Adrenal gland (tissue), 12 donors: ENCODE results near the gene RNF220. TPM values are rescaled to one million over a fixed set of nuclear protein-coding genes. Genes with fewer than 3 reads are reported as not detected.

ENCODE experiments used
- DNase-seq, 7 donors: peaks; one replicate each; pipeline ENCODE4 v3.0.0-alpha.2; 2019 to 2020
- H3K27ac ChIP-seq, 5 donors: fragments of 200-600 bp; sonication (generic) in 4 of 5; 1 replicate in 3 of 5; 2 replicates in 2 of 5; pipeline versions ENCODE4 v1.5.1 to v1.8.0; 2016 to 2020; ENCODE audit warnings: mild to moderate bottlenecking in 1 of 5
- H3K27me3 ChIP-seq: fragments of 200-600 bp; 2 replicates; pipeline ENCODE4 v1.8.0; 2021
- H3K36me3 ChIP-seq, 2 donors: fragments of 200-600 bp; replicated peaks in 1 of 2; 1 replicate in 1 of 2; 2 replicates in 1 of 2; pipeline versions ENCODE4 v1.5.1 to v1.8.0; 2018 to 2022
- H3K4me1 ChIP-seq, 2 donors: fragments of 200-600 bp; replicated peaks in 1 of 2; 1 replicate in 1 of 2; 2 replicates in 1 of 2; pipeline versions ENCODE4 v1.5.1 to v1.8.0; 2018 to 2021
- H3K4me3 ChIP-seq, 4 donors: fragments of 200-600 bp; sonication (generic) in 3 of 4; one replicate each; pipeline ENCODE4 v1.5.1; 2016 to 2018
- H3K9me3 ChIP-seq, 3 donors: fragments of 200-600 bp; sonication (generic) in 1 of 3; replicated peaks in 1 of 3; 1 replicate in 2 of 3; 2 replicates in 1 of 3; pipeline versions ENCODE4 v1.5.1 to v1.8.0; 2016 to 2021
- POLR2A ChIP-seq, 2 donors: fragments of 450-650 bp; IDR thresholded peaks; one replicate each; pipeline ENCODE4 v1.6.1; 2017; ENCODE audit warnings: antibody characterized with exemption in 2 of 2, mild to moderate bottlenecking in 2 of 2, moderate library complexity in 1 of 2
- WGBS, 4 donors: extraction: QIAGEN DNeasy Blood & Tissue Kit in 2 of 4; methylation state at CpG; one replicate each; pipeline versions ENCODE4 v1.1.5 to v1.1.7; 2013 to 2017; 5-methylcytosine and 5-hydroxymethylcytosine counted together
- intact Hi-C, 2 donors: fragments of 100-400 bp; cut with DNase I; formaldehyde crosslinking; loops; one replicate each; pipeline versions ENCODE4 v1.14.1 to v1.15.0; 2022 to 2023
- polyA plus RNA-seq, 3 donors: library from polyadenylated mRNA; stranded (reverse); fragments of 200-250 nt in 2 of 3; fragments of 350-450 nt in 1 of 3; fragmentation: Illumina TruSeq in 1 of 3; extraction: RNeasy Lipid Tissue Mini Kit (QIAGEN cat#74804) in 1 of 3; gene quantifications; one replicate each; pipeline ENCODE4 v1.2.3, GENCODE V29; 2013 to 2014
- total RNA-seq, 9 donors: library from RNA; depleted of rRNA in 4 of 9; stranded (reverse); fragments of >200 nt in 4 of 9; fragments of 120-200 nt in 1 of 9; fragmentation: NEBNext Ultra II Directional in 1 of 9; extraction: Animal tissue kit (Norgen Biotek cat#: 25700) in 1 of 9; gene quantifications; one replicate each; pipeline versions ENCODE4 v1.1.0 to v1.2.4, GENCODE V29; 2013 to 2023
- TF ChIP-seq, protein P1 (sequence below), 6 experiments: fragments of 450-650 bp in 4 of 6; fragments of 200-600 bp in 2 of 6; sonication (generic) in 1 of 6; IDR thresholded peaks; 1 replicate in 5 of 6; 2 replicates in 1 of 6; pipeline versions ENCODE4 v1.5.1 to v1.8.0; 2016 to 2021; ENCODE audit warnings: antibody characterized with exemption in 6 of 6, mild to moderate bottlenecking in 2 of 6, moderate library complexity in 1 of 6
- donor health status: healthy with polysubstance abuse.
- donor health status: Bipolar disorder and iron deficiency.
- donor health status: DM: yes; HTN: yes; CAD: no.
- donor health status: DM: no; HTN: no; CAD: no.
- donor health status: DM: no; HTN: no; CAD: no.
- donor health status: DM: yes; HTN: yes; CAD: no.

RNF220 gene
- total and polyA plus RNA-seq, 12 donors: 36.3 to 150 (median 66.5) TPM

DNA sequence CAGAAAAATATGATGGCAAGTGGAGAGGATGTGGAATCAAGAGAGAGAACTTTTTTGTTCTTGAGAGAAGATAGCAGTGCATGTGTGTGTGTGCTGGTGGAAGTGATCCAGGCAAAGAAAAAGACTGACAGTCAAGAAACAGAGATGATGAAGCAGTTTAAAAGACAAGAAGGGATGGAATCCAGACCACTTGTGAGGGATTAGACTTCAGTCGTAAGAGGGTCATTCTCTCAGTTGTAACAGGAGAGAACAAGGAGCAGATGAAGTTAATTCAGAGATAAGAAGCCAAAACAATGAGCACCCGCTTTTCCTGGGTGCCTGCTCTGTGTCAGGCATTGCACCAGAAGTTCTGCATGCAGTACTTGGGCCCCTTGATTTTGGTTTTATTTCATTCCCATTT is 76.6 kb downstream of the RNF220 start:
- intact Hi-C loops: no loop called here
- 59 to 76% (median 63%) methylated on average over 2 of the region's 2 CpGs for WGBS, 4 donors
- H3K9me3 ChIP-seq: no peaks in the 10 kb centered on the region
- DNase-seq: no peak
- H3K4me3 ChIP-seq: no peak overlapping the region
- H3K27me3 ChIP-seq: peaks cover 6% of the 10 kb centered on the region
- no peak overlapping the region for H3K27ac ChIP-seq
- no peaks in the 10 kb centered on the region for H3K36me3 ChIP-seq
- TF ChIP-seq POLR2A (IDR thresholded peaks at IDR 0.05): no peak
- TF ChIP-seq, protein P1, sequence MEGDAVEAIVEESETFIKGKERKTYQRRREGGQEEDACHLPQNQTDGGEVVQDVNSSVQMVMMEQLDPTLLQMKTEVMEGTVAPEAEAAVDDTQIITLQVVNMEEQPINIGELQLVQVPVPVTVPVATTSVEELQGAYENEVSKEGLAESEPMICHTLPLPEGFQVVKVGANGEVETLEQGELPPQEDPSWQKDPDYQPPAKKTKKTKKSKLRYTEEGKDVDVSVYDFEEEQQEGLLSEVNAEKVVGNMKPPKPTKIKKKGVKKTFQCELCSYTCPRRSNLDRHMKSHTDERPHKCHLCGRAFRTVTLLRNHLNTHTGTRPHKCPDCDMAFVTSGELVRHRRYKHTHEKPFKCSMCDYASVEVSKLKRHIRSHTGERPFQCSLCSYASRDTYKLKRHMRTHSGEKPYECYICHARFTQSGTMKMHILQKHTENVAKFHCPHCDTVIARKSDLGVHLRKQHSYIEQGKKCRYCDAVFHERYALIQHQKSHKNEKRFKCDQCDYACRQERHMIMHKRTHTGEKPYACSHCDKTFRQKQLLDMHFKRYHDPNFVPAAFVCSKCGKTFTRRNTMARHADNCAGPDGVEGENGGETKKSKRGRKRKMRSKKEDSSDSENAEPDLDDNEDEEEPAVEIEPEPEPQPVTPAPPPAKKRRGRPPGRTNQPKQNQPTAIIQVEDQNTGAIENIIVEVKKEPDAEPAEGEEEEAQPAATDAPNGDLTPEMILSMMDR (IDR thresholded peaks at IDR 0.05): no peak
- peaks cover 0 to 11% of the 10 kb centered on the region in 2 donors for H3K4me1 ChIP-seq

DNA sequence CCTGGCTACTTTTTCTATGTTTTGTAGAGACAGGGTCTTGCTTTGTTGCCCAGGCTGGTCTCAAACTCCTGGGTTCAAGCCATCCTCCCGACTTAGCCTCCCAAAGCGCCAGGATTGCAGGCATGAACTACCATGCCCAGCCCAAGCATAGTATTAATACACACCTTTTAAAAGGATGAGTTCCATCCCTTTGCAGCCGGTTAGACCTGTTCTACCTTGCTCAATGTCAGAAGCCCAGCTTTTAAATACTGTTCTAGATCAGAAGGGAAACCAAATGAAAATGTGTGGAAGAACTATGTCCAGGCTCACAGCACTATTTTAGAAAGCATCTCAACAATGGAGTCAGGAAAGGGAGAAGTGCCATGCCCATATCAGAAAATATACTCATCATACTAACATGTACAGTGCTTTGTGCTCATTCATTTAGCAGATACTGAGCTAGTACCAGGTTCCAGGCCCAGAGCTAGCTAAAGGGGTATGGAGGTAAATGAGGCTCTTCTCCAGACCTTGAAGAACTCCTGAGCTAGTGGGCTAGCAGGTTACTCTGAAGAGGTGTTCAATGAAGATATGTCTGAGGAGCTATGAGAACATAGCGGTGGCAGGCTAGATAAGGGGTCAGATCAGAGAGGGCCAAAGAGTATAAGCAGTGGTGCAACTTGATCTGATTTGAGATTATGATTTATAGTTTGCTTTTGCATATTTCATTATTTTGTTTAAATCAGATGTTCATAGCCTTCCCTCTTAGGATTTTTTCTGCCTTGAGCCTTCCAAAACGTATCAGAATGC is 78.2 kb downstream of the RNF220 start:
- TF ChIP-seq, protein P1 (IDR thresholded peaks at IDR 0.05): no peak
- TF ChIP-seq POLR2A (IDR thresholded peaks at IDR 0.05): no peak
- Histone ChIP-seq H3K4me1 (peaks cover 0 to 11% of the 10 kb centered on the region in 2 donors), H3K9me3 (no peaks in the 10 kb centered on the region), H3K36me3 (no peaks in the 10 kb centered on the region), H3K4me3 (no peak overlapping the region), H3K27me3 (peaks cover 6% of the 10 kb centered on the region), H3K27ac (no peak overlapping the region)
- WGBS, 4 donors: 86 to 92% (median 91%) methylated on average over 5 of the region's 5 CpGs
- DNase-seq: no peak
- intact Hi-C loops: no loop called here

DNA sequence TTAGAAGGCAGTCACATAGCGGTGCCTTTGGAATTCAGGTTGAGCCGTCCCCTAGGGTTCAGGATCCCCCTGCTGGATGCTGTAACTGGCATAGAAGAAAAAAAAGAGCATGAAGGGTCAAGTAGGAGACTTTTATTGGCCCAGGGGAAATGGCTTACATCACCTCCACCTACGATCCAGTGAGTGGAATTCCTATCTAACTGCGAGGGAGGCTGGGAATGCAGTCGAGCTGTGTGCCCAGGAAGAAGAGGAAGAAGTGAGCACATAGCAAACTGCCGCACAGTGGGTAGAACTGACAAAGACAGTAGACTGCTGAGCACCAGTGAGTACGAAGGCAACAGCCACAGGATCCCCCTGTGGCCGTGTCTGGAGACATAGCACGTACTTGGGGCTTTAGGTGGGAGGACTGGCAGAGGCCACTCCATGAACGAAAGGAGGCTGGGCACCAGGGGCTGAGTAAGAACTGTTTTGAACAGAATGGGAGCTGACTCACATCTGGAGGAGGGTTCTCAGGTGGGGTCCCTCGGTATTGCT is 79.2 kb downstream of the RNF220 start:
- peaks cover 0 to 11% of the 10 kb centered on the region in 2 donors for H3K4me1 ChIP-seq
- no peak for DNase-seq
- no peak overlapping the region for H3K27ac ChIP-seq
- TF ChIP-seq, protein P1 (IDR thresholded peaks at IDR 0.05): no peak
- TF ChIP-seq POLR2A (IDR thresholded peaks at IDR 0.05): no peak
- peaks cover 6% of the 10 kb centered on the region for H3K27me3 ChIP-seq
- no peak overlapping the region for H3K4me3 ChIP-seq
- 65 to 76% (median 70%) methylated on average over 10 to 11 of the region's 11 CpGs for WGBS, 4 donors
- no peaks in the 10 kb centered on the region for H3K36me3 ChIP-seq
- H3K9me3 ChIP-seq: no peaks in the 10 kb centered on the region
- intact Hi-C loops: no loop called here

DNA sequence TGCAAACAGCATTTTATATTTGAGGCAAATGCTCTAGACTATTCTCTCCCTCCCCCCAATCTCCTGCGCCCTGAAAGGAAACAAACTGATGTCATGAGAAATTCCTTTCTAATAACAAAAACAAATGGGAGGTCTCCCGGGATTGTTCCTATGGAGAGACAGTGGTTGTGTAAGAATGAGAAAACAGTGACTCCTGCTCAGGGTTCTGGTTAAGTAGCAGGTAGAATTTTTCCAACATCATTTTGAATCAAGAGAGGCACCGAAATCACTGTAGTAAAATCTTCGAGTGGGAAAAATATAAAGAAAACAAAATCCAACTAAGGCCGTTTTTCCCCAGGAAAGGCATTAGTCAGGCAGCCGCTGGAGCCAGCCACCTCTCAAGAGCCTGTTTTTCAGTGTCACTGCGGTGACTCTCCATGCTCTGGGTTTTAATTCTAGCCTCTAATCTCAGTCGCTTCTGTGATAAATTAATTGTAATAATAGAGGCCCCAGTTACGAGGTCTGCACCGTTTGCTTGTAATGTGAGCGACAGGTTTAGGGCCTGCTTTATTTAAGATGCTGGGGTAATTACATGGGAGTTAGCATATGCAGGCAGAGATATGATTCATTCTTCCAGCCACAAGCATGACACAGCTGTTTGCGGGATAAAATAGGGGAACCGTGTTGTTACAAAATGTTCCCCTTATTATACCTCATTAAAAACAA is 80.3 kb downstream of the RNF220 start:
- peak in 2 of 7 donors; percentile 16 to 63 for DNase-seq
- Histone ChIP-seq H3K27ac (peak overlapping the region in 2 of 5 donors; percentile 13 to 29), H3K4me1 (peaks cover 0 to 11% of the 10 kb centered on the region in 2 donors), H3K4me3 (no peak overlapping the region), H3K36me3 (no peaks in the 10 kb centered on the region), H3K9me3 (no peaks in the 10 kb centered on the region), H3K27me3 (peaks cover 8% of the 10 kb centered on the region)
- 54 to 58% (median 57%) methylated on average over 13 of the region's 13 CpGs for WGBS, 4 donors
- TF ChIP-seq POLR2A (IDR thresholded peaks at IDR 0.05): no peak
- TF ChIP-seq, protein P1 (IDR thresholded peaks at IDR 0.05): no peak
- intact Hi-C loops: no loop called here
